Airway epithelial cell (primary cell): Measurements from ENCODE around the gene EPS8L2. TPM values are rescaled to one million over a fixed set of nuclear protein-coding genes. Genes with fewer than 3 reads are reported as not detected.

Experiments used
- total RNA-seq: library from RNA; depleted of rRNA; stranded (reverse); fragments of >200 nt; gene quantifications from 2 replicates; pipeline ENCODE4 v1.2.3, GENCODE V29; 2015

The EPS8L2 gene
- 117 and 146 TPM in 2 replicates for total RNA-seq

DNA sequence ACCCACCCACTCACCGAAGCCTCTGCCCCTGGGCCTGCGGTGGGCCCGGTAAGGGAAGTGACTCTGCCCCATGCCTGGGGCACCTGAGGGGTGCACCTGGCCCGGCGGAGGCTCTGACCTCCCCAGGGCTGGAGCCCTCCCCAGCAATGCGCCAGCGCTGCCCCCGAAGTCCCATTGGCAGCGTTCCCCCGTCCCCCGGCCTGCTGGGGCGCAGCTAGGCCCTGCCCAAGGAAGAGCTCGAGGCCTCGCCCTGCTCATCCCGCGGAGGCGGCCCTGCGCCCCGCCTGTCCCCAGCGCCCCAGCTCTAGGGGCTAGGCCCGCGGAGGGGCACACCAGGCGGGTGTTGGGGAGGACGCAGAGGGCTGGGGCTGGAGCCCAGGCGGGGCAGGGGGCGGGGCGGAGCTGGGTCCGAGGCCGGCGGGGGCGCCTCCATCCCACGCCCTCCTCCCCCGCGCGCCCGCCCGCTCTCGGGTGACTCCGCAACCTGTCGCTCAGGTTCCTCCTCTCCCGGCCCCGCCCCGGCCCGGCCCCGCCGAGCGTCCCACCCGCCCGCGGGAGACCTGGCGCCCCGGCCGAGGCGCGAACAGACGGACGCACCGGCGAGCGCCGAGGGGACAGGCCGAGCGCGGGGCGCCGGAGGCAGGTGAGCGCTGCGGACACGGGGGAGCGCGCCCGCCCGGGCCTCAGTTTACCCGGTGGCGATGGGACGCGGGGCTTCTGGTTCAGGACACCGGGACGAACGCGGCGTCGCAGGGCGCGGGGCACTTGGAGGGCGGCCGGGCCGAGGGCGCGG, at the start of gene EPS8L2:
Gene EPS8L2 (plus strand): TSS at position 586 of the 793 bp plus-strand sequence. CDS start 3,177 bp downstream, outside the sequence.

DNA sequence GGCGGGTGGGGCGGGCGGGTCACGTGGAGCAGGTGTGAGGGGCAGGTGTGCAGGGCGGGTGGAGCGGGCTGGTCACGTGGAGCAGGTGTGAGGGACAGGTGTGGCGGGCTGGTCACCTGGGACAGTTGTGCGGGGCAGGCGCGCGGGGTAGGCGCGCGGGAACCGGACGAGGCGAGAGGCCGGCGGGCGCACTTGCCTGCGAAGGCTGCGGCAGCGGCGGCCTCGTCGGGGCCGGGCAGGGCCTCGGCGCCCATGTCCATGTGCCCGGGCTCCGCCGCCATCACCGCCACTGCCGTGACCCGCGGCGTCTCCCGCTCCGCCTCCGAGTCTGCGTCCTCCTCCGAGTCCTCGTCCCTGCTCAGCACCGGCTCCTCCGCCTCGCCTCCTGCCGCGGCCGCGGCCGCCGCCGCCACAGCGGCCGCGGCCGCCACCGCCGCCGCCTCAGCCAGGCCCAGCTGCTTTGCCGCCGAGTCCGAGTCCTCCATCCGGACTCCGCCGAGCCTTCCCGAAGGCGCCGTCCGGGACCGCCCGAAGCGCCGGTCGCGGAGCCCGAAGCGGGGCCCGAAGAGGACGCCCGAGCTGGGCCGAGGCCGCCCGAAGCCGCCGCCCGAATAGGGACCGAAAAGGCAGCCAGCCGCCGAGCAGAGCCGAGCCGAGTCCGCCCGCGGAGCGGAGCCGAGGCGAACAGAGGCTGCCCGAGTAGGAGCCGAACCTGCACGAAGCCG, 11.3 kb upstream of the EPS8L2 start, which contains the start of gene DEAF1:
Gene DEAF1 (minus strand): TSS at position 660 of the 725 bp plus-strand sequence. CDS start 175 bp downstream, at position 485.

GRCh38 chr11:695538-696248, 10.3 kb upstream of the EPS8L2 start, which contains the start of gene TMEM80:
Gene TMEM80, plus strand, starts transcription at chr11:695816. Its CDS starts 12 bp downstream, at chr11:695828.

DNA sequence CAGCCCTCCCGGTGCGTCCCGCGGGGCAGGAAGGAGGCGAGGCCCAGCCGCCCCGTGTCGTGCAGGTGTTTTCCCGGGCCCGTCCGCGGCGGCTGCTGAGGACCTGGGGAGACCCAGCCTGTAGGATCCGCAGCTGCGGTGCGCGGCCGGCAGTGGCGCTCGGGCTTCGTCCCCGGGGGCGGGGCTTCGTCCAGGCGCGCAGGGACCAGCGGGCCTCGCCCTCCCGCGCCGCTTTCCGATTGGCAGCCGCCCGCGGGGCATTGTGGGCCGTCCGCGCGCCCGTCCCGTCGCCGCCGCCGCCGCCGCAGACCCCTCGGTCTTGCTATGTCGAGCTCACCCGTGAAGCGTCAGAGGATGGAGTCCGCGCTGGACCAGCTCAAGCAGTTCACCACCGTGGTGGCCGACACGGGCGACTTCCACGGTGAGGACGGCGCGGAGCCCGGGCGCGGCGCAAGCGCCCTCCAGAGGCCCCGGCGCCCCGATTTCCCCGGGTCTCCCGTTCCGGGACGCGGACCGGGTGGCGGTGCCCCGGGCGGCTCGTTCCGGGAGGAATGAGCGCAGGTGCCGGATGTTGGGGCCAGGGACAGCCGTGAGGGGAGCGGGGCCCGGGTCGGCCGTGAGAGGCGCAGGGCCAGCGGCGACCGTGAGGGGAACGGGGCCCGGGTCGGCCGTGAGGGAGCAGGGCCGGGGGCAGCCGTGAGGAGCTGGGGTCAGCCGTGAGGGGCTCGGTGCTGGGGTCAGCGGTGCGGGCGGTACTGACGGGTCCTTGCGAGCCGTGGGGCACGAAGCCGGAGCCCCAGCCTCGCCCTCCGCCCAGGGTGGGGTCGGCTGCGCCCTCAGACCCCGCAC, 41.4 kb downstream of the EPS8L2 start, which contains the start of gene TALDO1:
Gene TALDO1 (plus strand): TSS at position 307 of the 849 bp plus-strand sequence. CDS start 18 bp downstream, at position 325.

Other genes with a start within 250 kb of the EPS8L2 start
- gene RNH1, start 199.0 kb upstream of the EPS8L2 start, total RNA-seq = 293 and 326 TPM in 2 replicates
- 123 and 134 TPM in 2 replicates for gene HRAS, start 170.7 kb upstream of the EPS8L2 start, total RNA-seq
- gene LRRC56, start 168.7 kb upstream of the EPS8L2 start, total RNA-seq = 0.23 and 0.56 TPM in 2 replicates
- gene LMNTD2, start 145.5 kb upstream of the EPS8L2 start, total RNA-seq = 0.56 and 1.7 TPM in 2 replicates
- 82.9 and 90.5 TPM in 2 replicates for gene RASSF7, start 145.3 kb upstream of the EPS8L2 start, total RNA-seq
- gene PHRF1, start 129.8 kb upstream of the EPS8L2 start, total RNA-seq = 26.3 and 30.6 TPM in 2 replicates
- 6.9 and 12.0 TPM in 2 replicates for gene IRF7, start 90.3 kb upstream of the EPS8L2 start, total RNA-seq
- not detected in 2 replicates for gene CDHR5, start 81.3 kb upstream of the EPS8L2 start, total RNA-seq
- gene SCT, start 79.0 kb upstream of the EPS8L2 start, total RNA-seq = not detected in 2 replicates
- not detected in 2 replicates for gene DRD4, start 69.0 kb upstream of the EPS8L2 start, total RNA-seq
- 24.2 and 27.1 TPM in 2 replicates for gene DEAF1, start 11.0 kb upstream of the EPS8L2 start, total RNA-seq
- gene TMEM80, start 10.4 kb upstream of the EPS8L2 start, total RNA-seq = 18.9 and 28.6 TPM in 2 replicates
- gene TALDO1, start 41.2 kb downstream of the EPS8L2 start, total RNA-seq = 301 and 355 TPM in 2 replicates
- 27.6 and 42.5 TPM in 2 replicates for gene GATD1, start 71.3 kb downstream of the EPS8L2 start, total RNA-seq
- 0.07 TPM in 1 of 2 replicates, not detected in the other for gene CEND1, start 83.9 kb downstream of the EPS8L2 start, total RNA-seq
- gene SLC25A22, start 92.0 kb downstream of the EPS8L2 start, total RNA-seq = 19.5 and 22.4 TPM in 2 replicates
- 13.4 and 16.1 TPM in 2 replicates for gene PIDD1, start 99.0 kb downstream of the EPS8L2 start, total RNA-seq
- 650 and 899 TPM in 2 replicates for gene RPLP2, start 103.7 kb downstream of the EPS8L2 start, total RNA-seq
- gene PNPLA2, start 112.7 kb downstream of the EPS8L2 start, total RNA-seq = 14.3 and 15.4 TPM in 2 replicates
- 2.4 and 3.0 TPM in 2 replicates for gene CRACR2B, start 121.7 kb downstream of the EPS8L2 start, total RNA-seq
- 323 and 365 TPM in 2 replicates for gene CD151, start 126.7 kb downstream of the EPS8L2 start, total RNA-seq
- gene POLR2L, start 136.3 kb downstream of the EPS8L2 start, total RNA-seq = 149 and 226 TPM in 2 replicates
- 89.6 and 96.4 TPM in 2 replicates for gene TSPAN4, start 136.6 kb downstream of the EPS8L2 start, total RNA-seq
- gene CHID1, start 204.6 kb downstream of the EPS8L2 start, total RNA-seq = 105 and 107 TPM in 2 replicates
- gene AP2A2, start 219.6 kb downstream of the EPS8L2 start, total RNA-seq = 33.8 and 39.9 TPM in 2 replicates